HCT116 (cell line): Measurements from ENCODE around the gene OPCML. TPM values are rescaled to one million over a fixed set of nuclear protein-coding genes. Genes with fewer than 3 reads are reported as not detected.

Experiments used
- ATAC-seq: fragments of 200-7000 bp; cut with Tn5 transposase; 2 replicates; pipeline ENCODE4 v1.9.1; 2020; ENCODE audit warnings: mild to moderate bottlenecking, moderate library complexity
- BruUV-seq: library from RNA; stranded (reverse); fragments of 400-500 nt; replicated peaks from 2 replicates; lab custom pipeline; 2021; lab: Mats Ljungman, UMichigan
- CTCF ChIA-PET: fragments of 300-600 bp; sonication (Branson Sonifier 250); formaldehyde crosslinking; loops from one replicate; lab custom pipeline; 2021; ENCODE audit warnings: antibody characterized with exemption; lab: Charles Lee
- POLR2A ChIA-PET: fragments of 300-600, 350-600 bp; sonication (Branson Sonifier 250); formaldehyde crosslinking; loops from one replicate; lab custom pipeline; 2021; ENCODE audit warnings: antibody characterized with exemption; lab: Charles Lee
- RAD21 ChIA-PET, 2 experiments: fragments of 300-600 bp; sonication (Branson Sonifier 250); formaldehyde crosslinking; loops; one replicate each; lab custom pipeline; 2023; ENCODE audit warnings: low total read pairs in 2 of 2; ENCODE audit not compliant: uncharacterized antibody in 2 of 2, unreplicated experiment in 2 of 2, low non-redundant PET in 1 of 2; lab: Charles Lee
- DNase-seq: peaks from one replicate; pipeline ENCODE4 v3.0.0-alpha.2; 2010; ENCODE audit warnings: low read depth, low spot score
- H2AFZ ChIP-seq: fragments of 200-600 bp; shearing (Covaris generic), sonication (generic); 2 replicates; pipeline ENCODE4 v1.6.1; 2017; ENCODE audit warnings: low read depth, mixed run types, mixed read lengths, antibody characterized with exemption, low read length; ENCODE audit not compliant: poor library complexity, severe bottlenecking
- H3K27ac ChIP-seq: 2 replicates; pipeline ENCODE4 v1.5.1; 2012; ENCODE audit warnings: low read depth, low read length
- H3K27me3 ChIP-seq: fragments of 200-600 bp; sonication (generic); 2 replicates; pipeline ENCODE4 v1.6.1; 2016; ENCODE audit warnings: mixed run types, low read length, mixed read lengths; ENCODE audit not compliant: insufficient read depth
- H3K36me3 ChIP-seq, 2 experiments: fragments of 200-500 bp in 1 of 2; fragments of 200-600 bp in 1 of 2; sonication (Bioruptor generic) in 1 of 2; sonication (generic) in 1 of 2; 2 replicates each; pipeline versions ENCODE4 v1.5.1 to v1.6.1; 2014 to 2016; ENCODE audit warnings: low read length in 2 of 2, inconsistent platforms in 1 of 2, mixed read lengths in 1 of 2, mixed run types in 1 of 2; ENCODE audit not compliant: insufficient read depth in 2 of 2, control insufficient read depth in 1 of 2
- H3K4me1 ChIP-seq, 2 experiments: fragments of 200-600 bp in 1 of 2; sonication (generic) in 1 of 2; 2 replicates each; pipeline versions ENCODE4 v1.5.1 to v1.6.1; 2012 to 2017; ENCODE audit warnings: low read length in 2 of 2, inconsistent platforms in 1 of 2, mild to moderate bottlenecking in 1 of 2, mixed read lengths in 1 of 2, mixed run types in 1 of 2, moderate library complexity in 1 of 2; ENCODE audit not compliant: insufficient read depth in 2 of 2, control insufficient read depth in 1 of 2
- H3K4me2 ChIP-seq: fragments of 200-600 bp; sonication (generic); 2 replicates; pipeline ENCODE4 v1.6.1; 2017; ENCODE audit warnings: mixed run types, low read length, mixed read lengths
- H3K4me3 ChIP-seq, 2 experiments: fragments of 200-600 bp in 1 of 2; sonication (generic) in 1 of 2; replicated peaks in 1 of 2; 2 replicates each; pipeline ENCODE4 v1.5.1; 2011 to 2016; ENCODE audit warnings: low read length in 2 of 2, control low read depth in 1 of 2, low read depth in 1 of 2, mild to moderate bottlenecking in 1 of 2, mixed read lengths in 1 of 2, mixed run types in 1 of 2
- H3K79me2 ChIP-seq: fragments of 200-600 bp; sonication (generic); 2 replicates; pipeline ENCODE4 v1.6.1; 2017; ENCODE audit warnings: mild to moderate bottlenecking, mixed run types, low read length, moderate library complexity, mixed read lengths; ENCODE audit not compliant: insufficient read depth
- H3K9ac ChIP-seq: fragments of 200-600 bp; sonication (generic); 2 replicates; pipeline ENCODE4 v1.6.1; 2016; ENCODE audit warnings: low read length, mixed read lengths
- H3K9me2 ChIP-seq: fragments of 200-600 bp; sonication (generic), shearing (Covaris generic); 2 replicates; pipeline ENCODE4 v1.6.1; 2017; ENCODE audit warnings: mixed run types, mild to moderate bottlenecking, moderate library complexity; ENCODE audit not compliant: insufficient read depth
- H3K9me3 ChIP-seq, 2 experiments: fragments of 200-500 bp in 1 of 2; fragments of 200-600 bp in 1 of 2; sonication (Bioruptor generic) in 1 of 2; sonication (generic) in 1 of 2; 2 replicates each; pipeline ENCODE4 v1.6.1; 2014 to 2017; ENCODE audit warnings: low read length in 2 of 2, mixed read lengths in 2 of 2, inconsistent platforms in 1 of 2, low read depth in 1 of 2, mild to moderate bottlenecking in 1 of 2, mixed run types in 1 of 2, moderate library complexity in 1 of 2; ENCODE audit not compliant: control insufficient read depth in 1 of 2, insufficient read depth in 1 of 2
- H4K20me1 ChIP-seq: fragments of 200-600 bp; sonication (generic), shearing (Covaris generic); 2 replicates; pipeline ENCODE4 v1.6.1; 2017; ENCODE audit warnings: mixed run types, mild to moderate bottlenecking, moderate library complexity; ENCODE audit not compliant: insufficient read depth
- ATF3 ChIP-seq: IDR thresholded peaks from 2 replicates; pipeline ENCODE4 v1.6.1; 2012
- CBX3 ChIP-seq: IDR thresholded peaks from 2 replicates; pipeline ENCODE4 v1.6.1; 2012; ENCODE audit warnings: low read depth
- CTCF ChIP-seq, 3 experiments: fragments of 200-600 bp in 1 of 3; sonication (generic) in 1 of 3; IDR thresholded peaks in 2 of 3; conservative IDR thresholded peaks in 1 of 3; 2 replicates each; pipeline ENCODE4 v1.5.1; 2012 to 2017; ENCODE audit warnings: low read depth in 2 of 3, low read length in 2 of 3, antibody characterized with exemption in 1 of 3, borderline replicate concordance in 1 of 3, control low read depth in 1 of 3, mild to moderate bottlenecking in 1 of 3, mixed read lengths in 1 of 3, mixed run types in 1 of 3, moderate library complexity in 1 of 3; ENCODE audit not compliant: insufficient read depth in 1 of 3
- REST ChIP-seq: IDR thresholded peaks from 2 replicates; pipeline ENCODE4 v1.6.1; 2012; ENCODE audit warnings: low read depth
- SIN3A ChIP-seq: IDR thresholded peaks from 2 replicates; pipeline ENCODE4 v1.6.1; 2012; ENCODE audit warnings: low read depth
- SP1 ChIP-seq: IDR thresholded peaks from 2 replicates; pipeline ENCODE4 v1.6.1; 2012; ENCODE audit warnings: low read depth
- YY1 ChIP-seq: IDR thresholded peaks from 2 replicates; pipeline ENCODE4 v1.6.1; 2011; ENCODE audit warnings: low read length, low read depth, moderate library complexity, mild to moderate bottlenecking; ENCODE audit not compliant: insufficient replicate concordance; ENCODE audit errors: extremely low read depth
- ZNF274 ChIP-seq: fragments of 200-500 bp; sonication (Bioruptor generic); IDR thresholded peaks from 2 replicates; pipeline ENCODE4 v1.6.1; 2014; ENCODE audit warnings: mild to moderate bottlenecking, low read depth, low read length, inconsistent platforms
- intact Hi-C: fragments of 100-400 bp; cut with micrococcal nuclease; formaldehyde crosslinking; loops from 2 replicates; pipeline ENCODE4 v1.10.0; 2022
- total RNA-seq: library from RNA; stranded (reverse); gene quantifications from one replicate; pipeline ENCODE4 v1.2.1, GENCODE V29; 2021; ENCODE audit not compliant: unreplicated experiment

Gene OPCML
- total RNA-seq, 1 experiment from 2014 or later: not detected

- CTCF ChIA-PET: no interaction called here
- POLR2A ChIA-PET: no interaction called here
- H3K36me3 ChIP-seq: no peaks in the 10 kb centered on the region
- no peak overlapping the region for H3K9ac ChIP-seq
- H3K4me3 ChIP-seq: no peak overlapping the region
- H4K20me1 ChIP-seq: no peaks in the 10 kb centered on the region
- H3K27me3 ChIP-seq: no peaks in the 10 kb centered on the region
- RAD21 ChIA-PET: no interaction called here
- H3K27ac ChIP-seq: no peak overlapping the region
- no peak for TF ChIP-seq CBX3
- no peak for TF ChIP-seq SIN3A
- no peak for TF ChIP-seq CTCF (IDR thresholded peaks at IDR 0.05 in 2 of 3, conservative IDR thresholded peaks at IDR 0.05 in 1 of 3; ENCODE audit: borderline replicate concordance in 1 of 3, insufficient read depth in 1 of 3, low read depth in 2 of 3, low read length in 2 of 3)
- no peak for TF ChIP-seq YY1
- TF ChIP-seq ZNF274: no peak
- TF ChIP-seq REST: no peak
- no peak for TF ChIP-seq ATF3
- no peak for TF ChIP-seq SP1
- no peaks in the 10 kb centered on the region for H3K79me2 ChIP-seq
- H2AFZ ChIP-seq: no peak overlapping the region
- no peaks in the 10 kb centered on the region for H3K9me2 ChIP-seq
- H3K4me2 ChIP-seq: no peak overlapping the region
- peaks cover 0 to 7% of the 10 kb centered on the region in 2 experiments; a peak in 2 of 4 replicates for H3K9me3 ChIP-seq
- intact Hi-C loops: no loop called here
- no peaks in the 10 kb centered on the region for H3K4me1 ChIP-seq
- no TSS peak for BruUV-seq
- ATAC-seq: no peak
- no peak for DNase-seq
Measured at GRCh38 chr11:133361689-133361994, 170.7 kb downstream of the OPCML start.
